ENCODE results near the gene XG. TPM values are rescaled to one million over a fixed set of nuclear protein-coding genes. Genes with fewer than 3 reads are reported as not detected.
"Not testable (repeated sequence)": the region's sequence is repeated elsewhere in the genome, so short reads cannot be mapped to it uniquely, and the experiment has no call there.

XG gene
- total RNA-seq, 2 experiments from 2014 or later = not detected

- no peaks in the 10 kb centered on the region for H3K4me1 Mint-ChIP-seq
- no peaks in the 10 kb centered on the region for H3K36me3 Mint-ChIP-seq (ENCODE audit: low read depth)
- peaks cover 13% of the 10 kb centered on the region for H3K9me3 Mint-ChIP-seq
- no peak overlapping the region for H3K27ac Mint-ChIP-seq
- DNase-seq = no peak
- CTCF ChIA-PET = no interaction called here
- H3K27me3 Mint-ChIP-seq = peaks cover 2% of the 10 kb centered on the region
- no peak overlapping the region for H3K4me3 Mint-ChIP-seq
- POLR2A ChIA-PET = no interaction called here
Measured at GRCh38 chrX:2774057-2774456, 22.2 kb downstream of the XG start.

DNA sequence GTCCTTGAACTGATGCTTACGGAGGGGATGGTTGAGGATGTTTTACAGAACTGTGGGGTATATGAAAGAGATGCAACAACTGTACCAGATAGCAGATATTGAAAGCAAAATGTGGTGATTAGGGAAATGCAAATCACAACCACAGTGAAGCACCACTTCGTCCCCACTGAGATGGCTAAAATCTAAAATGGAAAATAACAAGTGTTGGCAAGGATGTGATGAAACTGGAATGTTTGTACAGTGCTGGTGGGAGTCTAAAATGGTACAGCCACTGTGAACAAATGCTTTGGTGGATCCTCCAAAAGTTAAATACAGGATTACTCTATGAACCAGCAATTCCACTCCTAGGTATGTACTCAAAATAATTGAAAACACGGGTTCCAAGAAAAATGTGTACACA, 22.9 kb downstream of the XG start:
- H3K36me3 Mint-ChIP-seq (ENCODE audit: low read depth) = no peaks in the 10 kb centered on the region
- DNase-seq = no peak
- no peak overlapping the region for H3K27ac Mint-ChIP-seq
- H3K27me3 Mint-ChIP-seq = peaks cover 2% of the 10 kb centered on the region
- H3K4me3 Mint-ChIP-seq = no peak overlapping the region
- ChIA-PET POLR2A (no interaction called here), CTCF (no interaction called here)
- peaks cover 10% of the 10 kb centered on the region for H3K9me3 Mint-ChIP-seq
- H3K4me1 Mint-ChIP-seq = no peaks in the 10 kb centered on the region

DNA sequence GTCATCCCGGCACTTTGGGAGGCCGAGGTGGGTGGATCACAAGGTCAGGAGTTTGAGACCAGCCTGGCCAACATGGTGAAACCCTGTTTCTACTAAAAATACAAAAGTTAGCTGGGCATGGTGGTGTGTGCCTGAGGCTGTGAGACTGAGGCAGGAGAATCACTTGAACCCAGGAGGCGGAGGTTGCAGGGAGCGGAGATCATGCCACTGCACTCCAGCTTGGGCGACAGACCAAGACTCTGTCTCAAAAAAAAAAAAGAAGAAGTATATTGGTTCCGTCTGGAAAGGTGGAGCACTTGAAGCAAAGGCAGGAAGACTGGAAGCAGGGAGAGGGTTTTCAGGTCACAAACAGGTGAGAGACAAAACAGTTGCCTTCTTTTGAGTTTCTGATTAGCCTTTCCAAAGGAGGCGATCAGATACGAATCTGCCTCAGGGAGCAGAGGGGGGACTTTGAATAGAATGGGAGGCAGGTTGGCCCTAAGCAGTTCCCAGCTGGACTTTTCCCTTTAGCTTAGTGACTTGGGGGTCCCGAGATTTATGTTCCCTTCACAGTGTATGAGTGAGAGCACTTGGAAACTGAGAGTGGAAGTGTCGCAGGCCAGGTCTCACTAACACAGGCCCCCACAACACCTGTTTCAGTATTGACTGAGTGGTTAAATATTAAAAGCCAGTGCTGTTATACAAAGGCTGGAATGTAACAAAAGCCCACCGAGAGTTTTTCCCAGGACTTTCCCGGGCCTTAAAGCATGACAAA, 28.8 kb downstream of the XG start:
- CTCF ChIA-PET; H3K4me3 Mint-ChIP-seq; DNase-seq; H3K27ac Mint-ChIP-seq; H3K36me3 Mint-ChIP-seq (ENCODE audit: low read depth); POLR2A ChIA-PET; H3K27me3 Mint-ChIP-seq; H3K9me3 Mint-ChIP-seq: not testable (repeated sequence)
- peaks cover 11% of the 10 kb centered on the region for H3K4me1 Mint-ChIP-seq

GRCh38 chrX:2781226-2781571, 29.4 kb downstream of the XG start:
- no peak overlapping the region for H3K4me3 Mint-ChIP-seq
- H3K4me1 Mint-ChIP-seq = peaks cover 11% of the 10 kb centered on the region
- CTCF ChIA-PET = no interaction called here
- no peak for DNase-seq
- H3K27ac Mint-ChIP-seq = no peak overlapping the region
- no peaks in the 10 kb centered on the region for H3K9me3 Mint-ChIP-seq
- POLR2A ChIA-PET = no interaction called here
- peaks cover 4% of the 10 kb centered on the region for H3K27me3 Mint-ChIP-seq
- no peaks in the 10 kb centered on the region for H3K36me3 Mint-ChIP-seq (ENCODE audit: low read depth)

DNA sequence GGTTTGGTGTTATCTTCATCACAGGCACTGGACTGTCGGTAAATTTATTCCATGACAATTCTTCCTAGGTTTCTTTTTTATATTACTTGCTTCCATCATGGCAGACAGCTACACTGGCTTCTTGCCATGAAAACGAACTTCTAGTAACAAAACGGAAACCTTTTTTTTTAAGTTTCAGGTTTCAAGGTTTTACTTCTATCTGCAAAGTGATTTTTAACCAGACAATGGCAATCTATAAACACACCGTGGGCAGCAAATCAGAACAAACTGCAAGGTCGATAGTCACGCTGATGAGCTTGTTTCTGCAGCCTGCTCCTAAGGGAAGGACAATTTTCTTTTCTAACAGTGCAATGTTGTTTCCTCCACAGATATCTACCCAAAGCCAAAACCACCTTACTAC, 29.9 kb downstream of the XG start:
- CTCF ChIA-PET = no interaction called here
- Mint-ChIP-seq H3K27ac (no peak overlapping the region), H3K36me3 (ENCODE audit: low read depth) (no peaks in the 10 kb centered on the region), H3K9me3 (no peaks in the 10 kb centered on the region), H3K4me3 (no peak overlapping the region), H3K4me1 (peaks cover 11% of the 10 kb centered on the region), H3K27me3 (peaks cover 4% of the 10 kb centered on the region)
- no peak for DNase-seq
- POLR2A ChIA-PET = no interaction called here

GRCh38 chrX:2782171-2782570, 30.3 kb downstream of the XG start:
- H3K36me3 Mint-ChIP-seq (ENCODE audit: low read depth) = no peaks in the 10 kb centered on the region

DNA sequence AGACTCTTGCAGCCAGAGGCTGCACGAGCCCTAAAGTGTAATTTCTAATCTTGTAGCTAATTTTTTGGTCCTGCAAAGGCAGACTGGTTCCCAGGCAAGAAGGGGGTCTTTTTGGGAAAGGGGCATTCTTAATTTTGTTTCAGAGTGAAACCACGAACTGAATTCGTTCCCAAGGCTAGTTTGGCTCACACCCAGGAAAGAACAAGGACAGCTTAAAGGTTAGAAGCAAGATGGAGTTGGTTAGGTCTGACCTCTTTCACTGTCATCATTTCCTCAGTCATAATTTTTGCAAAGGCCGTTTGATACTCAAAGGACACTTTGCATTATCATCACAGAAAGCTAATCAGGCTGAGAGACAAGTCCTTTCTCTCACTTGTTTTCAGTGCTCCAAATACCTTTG, 30.9 kb downstream of the XG start:
- Mint-ChIP-seq H3K4me3 (no peak overlapping the region), H3K9me3 (no peaks in the 10 kb centered on the region), H3K27me3 (peaks cover 4% of the 10 kb centered on the region), H3K36me3 (ENCODE audit: low read depth) (no peaks in the 10 kb centered on the region), H3K4me1 (peaks cover 11% of the 10 kb centered on the region), H3K27ac (no peak overlapping the region)
- ChIA-PET CTCF (no interaction called here), POLR2A (no interaction called here)
- DNase-seq = no peak

More at GRCh38 chrX:2782171-2782570, 30.3 kb downstream of the XG start:
- Mint-ChIP-seq H3K27me3 (peaks cover 4% of the 10 kb centered on the region), H3K4me3 (no peak overlapping the region), H3K9me3 (no peaks in the 10 kb centered on the region), H3K4me1 (peaks cover 11% of the 10 kb centered on the region), H3K27ac (no peak overlapping the region)
- POLR2A ChIA-PET = no interaction called here
- DNase-seq = no peak
- CTCF ChIA-PET = no interaction called here

- Mint-ChIP-seq H3K36me3 (ENCODE audit: low read depth) (no peaks in the 10 kb centered on the region), H3K4me3 (no peak overlapping the region), H3K9me3 (no peaks in the 10 kb centered on the region), H3K4me1 (peaks cover 11% of the 10 kb centered on the region), H3K27ac (no peak overlapping the region), H3K27me3 (peaks cover 4% of the 10 kb centered on the region)
- ChIA-PET CTCF (no interaction called here), POLR2A (no interaction called here)
- DNase-seq = no peak
Measured at GRCh38 chrX:2784026-2784425, 32.2 kb downstream of the XG start.

DNA sequence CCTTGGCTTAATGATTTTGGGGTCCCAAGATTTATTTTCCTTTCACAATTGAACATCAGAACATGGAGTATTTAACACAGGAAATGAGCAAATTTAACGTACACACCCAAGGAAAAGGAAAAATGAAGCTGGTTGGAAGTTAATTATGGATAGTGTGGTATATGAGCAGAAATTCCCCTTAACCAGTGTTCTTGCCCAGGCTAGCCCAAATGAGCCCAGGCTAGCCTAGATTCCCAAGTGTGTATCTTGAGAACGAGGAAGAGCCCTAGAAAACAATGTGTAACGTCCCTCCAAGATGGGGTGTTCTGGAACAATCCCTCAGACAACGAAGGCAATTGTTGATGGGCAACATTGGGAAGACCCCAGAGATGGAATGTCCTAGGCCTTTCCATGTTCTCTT, 33.7 kb downstream of the XG start:
- peaks cover 11% of the 10 kb centered on the region for H3K4me1 Mint-ChIP-seq
- POLR2A ChIA-PET = no interaction called here
- CTCF ChIA-PET = no interaction called here
- no peaks in the 10 kb centered on the region for H3K36me3 Mint-ChIP-seq (ENCODE audit: low read depth)
- DNase-seq = no peak
- no peak overlapping the region for H3K27ac Mint-ChIP-seq
- no peak overlapping the region for H3K4me3 Mint-ChIP-seq
- no peaks in the 10 kb centered on the region for H3K9me3 Mint-ChIP-seq
- H3K27me3 Mint-ChIP-seq = peaks cover 4% of the 10 kb centered on the region

GRCh38 chrX:2788980-2789379, 37.1 kb downstream of the XG start:
- H3K27ac Mint-ChIP-seq = no peak overlapping the region
- CTCF ChIA-PET = no interaction called here
- no peak for DNase-seq
- POLR2A ChIA-PET = no interaction called here
- H3K9me3 Mint-ChIP-seq = no peaks in the 10 kb centered on the region
- no peaks in the 10 kb centered on the region for H3K27me3 Mint-ChIP-seq
- no peak overlapping the region for H3K4me3 Mint-ChIP-seq
- no peaks in the 10 kb centered on the region for H3K4me1 Mint-ChIP-seq
- no peaks in the 10 kb centered on the region for H3K36me3 Mint-ChIP-seq (ENCODE audit: low read depth)

- DNase-seq = no peak
- no peaks in the 10 kb centered on the region for H3K9me3 Mint-ChIP-seq
- H3K36me3 Mint-ChIP-seq (ENCODE audit: low read depth) = no peaks in the 10 kb centered on the region
- H3K27me3 Mint-ChIP-seq = no peaks in the 10 kb centered on the region
- ChIA-PET CTCF (no interaction called here), POLR2A (no interaction called here)
- no peak overlapping the region for H3K4me3 Mint-ChIP-seq
- H3K27ac Mint-ChIP-seq = no peak overlapping the region
- no peaks in the 10 kb centered on the region for H3K4me1 Mint-ChIP-seq
Measured at GRCh38 chrX:2789569-2789968, 37.7 kb downstream of the XG start.

DNA sequence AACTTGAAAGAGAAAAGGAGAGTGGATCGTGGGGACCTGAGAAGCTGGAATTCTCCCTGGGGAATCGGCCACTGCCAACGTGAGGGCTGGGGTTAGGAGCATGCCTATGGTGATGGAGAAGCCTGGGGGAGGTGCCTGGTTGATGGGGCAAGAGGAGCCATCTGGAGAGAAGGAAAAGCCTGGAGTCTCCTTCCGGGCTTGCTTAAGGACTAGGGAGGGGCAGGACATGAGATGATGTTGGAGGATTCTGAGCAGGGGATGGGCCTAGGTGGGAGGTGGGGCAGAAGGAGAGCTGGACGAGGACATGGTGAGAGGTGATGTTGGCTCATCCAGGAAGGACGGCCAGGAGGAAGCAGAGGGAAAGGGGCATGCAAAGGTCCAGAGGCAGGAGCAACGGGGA, 41.9 kb downstream of the XG start:
- no peaks in the 10 kb centered on the region for H3K4me1 Mint-ChIP-seq
- H3K27me3 Mint-ChIP-seq = no peaks in the 10 kb centered on the region
- H3K27ac Mint-ChIP-seq = no peak overlapping the region
- POLR2A ChIA-PET = no interaction called here
- no peak overlapping the region for H3K4me3 Mint-ChIP-seq
- DNase-seq = no peak
- no peaks in the 10 kb centered on the region for H3K9me3 Mint-ChIP-seq
- no peaks in the 10 kb centered on the region for H3K36me3 Mint-ChIP-seq (ENCODE audit: low read depth)
- CTCF ChIA-PET = no interaction called here

DNA sequence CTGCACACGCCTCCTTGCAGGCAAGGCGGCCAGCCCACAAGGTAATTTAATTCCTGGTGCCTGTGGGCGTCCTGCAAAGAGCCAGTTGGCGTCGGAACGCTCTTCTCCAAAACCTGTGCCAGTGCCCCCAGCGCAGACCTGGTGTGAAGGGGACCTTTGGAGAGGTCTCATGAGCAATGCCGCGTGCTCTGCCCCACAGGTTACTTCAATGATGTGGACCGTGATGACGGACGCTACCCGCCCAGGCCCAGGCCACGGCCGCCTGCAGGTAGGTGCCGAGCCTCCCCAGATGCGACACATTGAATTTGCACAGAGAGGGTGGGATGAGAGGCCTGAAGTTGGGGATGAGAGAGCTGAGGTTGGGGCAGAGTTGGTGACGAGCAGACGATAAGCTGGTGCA, 42.5 kb downstream of the XG start:
- Mint-ChIP-seq H3K36me3 (ENCODE audit: low read depth) (no peaks in the 10 kb centered on the region), H3K27me3 (no peaks in the 10 kb centered on the region), H3K4me3 (no peak overlapping the region), H3K27ac (no peak overlapping the region), H3K9me3 (no peaks in the 10 kb centered on the region), H3K4me1 (no peaks in the 10 kb centered on the region)
- POLR2A ChIA-PET = no interaction called here
- no peak for DNase-seq
- CTCF ChIA-PET = no interaction called here

GRCh38 chrX:2796808-2797207, 45.0 kb downstream of the XG start:
- DNase-seq; H3K36me3 Mint-ChIP-seq (ENCODE audit: low read depth); CTCF ChIA-PET; H3K4me1 Mint-ChIP-seq; H3K4me3 Mint-ChIP-seq; POLR2A ChIA-PET; H3K27me3 Mint-ChIP-seq; H3K27ac Mint-ChIP-seq; H3K9me3 Mint-ChIP-seq: not testable (repeated sequence)

GRCh38 chrX:2799369-2799768, 47.5 kb downstream of the XG start:
- no peaks in the 10 kb centered on the region for H3K9me3 Mint-ChIP-seq
- CTCF ChIA-PET = no interaction called here

More at GRCh38 chrX:2799369-2799768, 47.5 kb downstream of the XG start:
- POLR2A ChIA-PET = no interaction called here
- H3K27ac Mint-ChIP-seq = no peak overlapping the region
- H3K4me1 Mint-ChIP-seq = no peaks in the 10 kb centered on the region
- no peak for DNase-seq
- no peaks in the 10 kb centered on the region for H3K36me3 Mint-ChIP-seq (ENCODE audit: low read depth)
- H3K27me3 Mint-ChIP-seq = no peaks in the 10 kb centered on the region
- no peak overlapping the region for H3K4me3 Mint-ChIP-seq

All from activated CD4-positive, alpha-beta memory T cell treated with anti-CD3 and anti-CD28 coated beads, Interleukin-2, amount 10 ng/mL, durations not matched to agents 7 days and 5 days (primary cell).